GM12865 (cell line): ENCODE results near the gene DNAJB4.

Source experiments
- DNase-seq: peaks from one replicate; pipeline ENCODE4 v3.0.0; 2010; ENCODE audit warnings: low read depth
- H3K4me3 ChIP-seq: 2 replicates; pipeline ENCODE4 v1.5.1; 2011; ENCODE audit warnings: mild to moderate bottlenecking, low read depth, low read length, control low read depth
- CTCF ChIP-seq: IDR thresholded peaks from 2 replicates; pipeline ENCODE4 v1.5.1; 2011; ENCODE audit warnings: low read length, control low read depth, low read depth, inconsistent platforms; ENCODE audit not compliant: insufficient read depth; ENCODE audit errors: missing control alignments

DNAJB4 gene

GRCh38 chr1:78051005-78051404 is 46.3 kb downstream of the DNAJB4 start:
- TF ChIP-seq CTCF = no peak
- H3K4me3 ChIP-seq = no peak overlapping the region
- no peak for DNase-seq

GRCh38 chr1:78052685-78053405 is 48.1 kb downstream of the DNAJB4 start:
- H3K4me3 ChIP-seq = no peak overlapping the region
- no peak for DNase-seq
- no peak for TF ChIP-seq CTCF

- H3K4me3 ChIP-seq = no peak overlapping the region
- TF ChIP-seq CTCF = no peak
- no peak for DNase-seq
Observed at GRCh38 chr1:78053498-78053897, 48.8 kb downstream of the DNAJB4 start.

GRCh38 chr1:78054559-78054958 is 49.8 kb downstream of the DNAJB4 start:
- no peak overlapping the region for H3K4me3 ChIP-seq
- TF ChIP-seq CTCF = no peak
- no peak for DNase-seq

- no peak overlapping the region for H3K4me3 ChIP-seq
- TF ChIP-seq CTCF = no peak
- no peak for DNase-seq
Observed at GRCh38 chr1:78054972-78055371, 50.2 kb downstream of the DNAJB4 start.

- no peak for TF ChIP-seq CTCF
- H3K4me3 ChIP-seq = no peak overlapping the region
- no peak for DNase-seq
Observed at GRCh38 chr1:78055565-78056132, 50.9 kb downstream of the DNAJB4 start.

GRCh38 chr1:78058670-78059069 is 53.9 kb downstream of the DNAJB4 start:
- no peak overlapping the region for H3K4me3 ChIP-seq
- DNase-seq = no peak
- TF ChIP-seq CTCF = no peak
